Transverse colon (tissue), 3 donors: Measurements from ENCODE around the gene FHL5.

Experiments used
- CTCF ChIP-seq, 5 experiments: fragments of 200-600 bp in 3 of 5; fragments of 450-650 bp in 2 of 5; sonication (generic) in 3 of 5; IDR thresholded peaks; 1 replicate in 2 of 5; 2 replicates in 3 of 5; pipeline ENCODE4 v1.5.1; 2016 to 2017; ENCODE audit warnings: antibody characterized with exemption in 5 of 5, inconsistent platforms in 3 of 5, mild to moderate bottlenecking in 2 of 5, moderate library complexity in 1 of 5
- POLR2A ChIP-seq: fragments of 450-650 bp; IDR thresholded peaks from one replicate; pipeline ENCODE4 v1.6.1; 2016; ENCODE audit warnings: antibody characterized with exemption, mild to moderate bottlenecking, moderate library complexity

DNA sequence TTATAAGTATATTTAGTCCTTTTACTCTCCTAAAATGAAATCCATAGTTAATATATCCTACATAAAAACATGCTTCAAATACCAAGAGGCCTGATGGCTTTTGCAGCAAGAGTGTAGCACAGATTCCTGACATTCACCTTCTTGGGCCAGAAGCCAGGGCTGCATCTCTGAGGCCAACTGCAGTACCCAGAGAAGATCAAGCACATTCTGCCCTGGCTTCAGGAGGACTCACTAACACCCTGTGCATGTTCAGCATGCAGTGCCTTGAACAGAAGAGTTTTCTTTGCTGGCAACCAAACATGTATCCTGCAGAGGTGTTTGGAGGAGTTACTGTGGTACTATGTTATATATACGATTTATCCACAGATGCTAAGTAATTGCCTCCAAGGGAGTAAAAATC is 90.3 kb downstream of the FHL5 start:
- TF ChIP-seq CTCF (IDR thresholded peaks at IDR 0.05) (no peak), POLR2A (no peak)
